GM12891 (cell line): ENCODE data around the gene STX2.

Experiments
- POLR2A ChIP-seq: IDR thresholded peaks from 2 replicates; pipeline ENCODE4 v1.6.1; 2011; ENCODE audit warnings: low read depth, low read length, control low read depth
- POLR2AphosphoS5 ChIP-seq: IDR thresholded peaks from 2 replicates; pipeline ENCODE4 v1.6.1; 2011; ENCODE audit warnings: low read depth, low read length, control low read depth
- POU2F2 ChIP-seq: IDR thresholded peaks from 2 replicates; pipeline ENCODE4 v1.6.1; 2011; ENCODE audit warnings: low read depth, mild to moderate bottlenecking, control low read depth, low read length, moderate library complexity
- SPI1 ChIP-seq: IDR thresholded peaks from 2 replicates; pipeline ENCODE4 v1.6.1; 2011; ENCODE audit warnings: low read depth, low read length, control low read depth
- TAF1 ChIP-seq: IDR thresholded peaks from 2 replicates; pipeline ENCODE4 v1.6.1; 2011; ENCODE audit warnings: low read depth, low read length, control low read depth

DNA sequence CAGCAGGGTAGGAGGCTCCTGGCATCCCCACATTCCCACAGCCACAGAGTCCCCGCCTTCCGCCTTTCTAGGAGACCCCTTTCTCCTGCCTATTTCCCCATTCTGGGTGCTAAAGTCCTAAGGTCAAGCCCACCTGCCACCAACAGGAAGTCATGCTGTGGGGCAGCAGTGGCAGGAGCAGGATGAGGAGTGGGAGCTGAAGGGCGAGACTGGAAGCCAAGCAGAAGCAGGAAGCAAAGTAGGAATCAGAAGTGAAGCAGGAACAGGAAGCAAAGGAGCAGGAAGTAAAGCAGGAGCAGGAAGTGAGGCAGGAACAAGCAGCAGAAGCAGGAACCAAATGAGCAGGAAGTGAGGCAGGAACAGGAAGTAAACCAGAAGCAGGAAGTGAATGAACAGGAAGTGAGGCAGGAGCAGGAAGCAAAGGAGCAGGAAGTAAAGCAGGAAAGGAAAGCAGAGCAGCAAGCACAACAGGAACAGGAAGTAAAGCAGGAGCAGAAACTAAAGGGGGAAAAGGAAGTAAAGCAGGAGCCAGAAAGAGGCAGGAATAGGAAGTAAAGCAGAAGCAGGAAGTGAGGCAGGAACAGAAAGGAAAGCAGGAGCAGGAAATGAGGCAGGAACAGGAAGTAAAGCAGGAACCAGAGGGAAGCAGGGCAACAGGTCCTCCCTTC lies 84.7 kb downstream of the STX2 start:
- TF ChIP-seq POLR2AphosphoS5 = no peak
- TF ChIP-seq TAF1 = no peak
- no peak for TF ChIP-seq POLR2A
- no peak for TF ChIP-seq SPI1
- TF ChIP-seq POU2F2 = no peak
